Lower leg skin (tissue), 4 donors: Measurements from ENCODE around the gene MPV17. TPM values are rescaled to one million over a fixed set of nuclear protein-coding genes. Genes with fewer than 3 reads are reported as not detected.
"Not testable (repeated sequence)": the region's sequence is repeated elsewhere in the genome, so short reads cannot be mapped to it uniquely, and the experiment has no call there.

Experiments used
- DNase-seq, 2 donors: peaks; one replicate each; pipeline ENCODE4 v3.0.0-alpha.2; 2019; ENCODE audit warnings: low spot score in 2 of 2
- H3K4me3 ChIP-seq: fragments of 200-600 bp; sonication (generic); 2 replicates; pipeline ENCODE4 v1.5.1; 2017; ENCODE audit warnings: mild to moderate bottlenecking, low read depth; ENCODE audit not compliant: poor library complexity, severe bottlenecking
- CTCF ChIP-seq, 3 donors: fragments of 450-650 bp; IDR thresholded peaks; one replicate each; pipeline ENCODE4 v1.5.1; 2016; ENCODE audit warnings: antibody characterized with exemption in 3 of 3, mild to moderate bottlenecking in 3 of 3, moderate library complexity in 2 of 3
- POLR2A ChIP-seq, 2 donors: fragments of 450-650 bp; IDR thresholded peaks; one replicate each; pipeline ENCODE4 v1.6.1; 2016 to 2017; ENCODE audit warnings: antibody characterized with exemption in 2 of 2, mild to moderate bottlenecking in 1 of 2, moderate library complexity in 1 of 2
- WGBS, 2 donors: methylation state at CpG; one replicate each; pipeline ENCODE4 v1.1.5; 2018; 5-methylcytosine and 5-hydroxymethylcytosine counted together
- intact Hi-C: fragments of 100-400 bp; cut with DNase I; formaldehyde crosslinking; loops from one replicate; pipeline ENCODE4 v1.15.0; 2023; ENCODE audit warnings: low total_unique reads
- total RNA-seq, 4 donors: library from RNA; depleted of rRNA; stranded (reverse); fragments of >200 nt; gene quantifications; one replicate each; pipeline ENCODE4 v1.1.0, GENCODE V29; 2016

MPV17 gene
- total RNA-seq, 4 donors from 2014 or later = 27.2 to 44.8 (median 37.0) TPM

DNA sequence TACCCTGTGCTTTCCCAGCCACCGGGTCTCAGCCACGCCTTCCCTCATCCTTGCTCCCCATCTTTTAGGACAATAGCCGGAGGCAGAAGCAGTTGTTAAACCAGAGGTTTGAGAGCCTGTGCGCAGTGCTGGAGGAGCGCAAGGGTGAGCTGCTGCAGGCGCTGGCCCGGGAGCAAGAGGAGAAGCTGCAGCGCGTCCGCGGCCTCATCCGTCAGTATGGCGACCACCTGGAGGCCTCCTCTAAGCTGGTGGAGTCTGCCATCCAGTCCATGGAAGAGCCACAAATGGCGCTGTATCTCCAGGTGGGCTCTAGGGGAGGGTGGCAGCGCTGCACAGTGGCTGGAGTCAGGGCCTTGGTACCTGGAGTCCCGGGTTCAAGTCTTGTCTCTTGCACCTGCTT lies 17.4 kb downstream of the MPV17 start:
- WGBS, 2 donors = 85 to 90% methylated on average over 16 of the region's 16 CpGs
- TF ChIP-seq CTCF (IDR thresholded peaks at IDR 0.05) = no peak
- TF ChIP-seq POLR2A (IDR thresholded peaks at IDR 0.05) = no peak
- no peak overlapping the region for H3K4me3 ChIP-seq
- intact Hi-C loops = no loop called here
- DNase-seq = no peak

- intact Hi-C loops = no loop called here
- 85 to 88% methylated on average over 13 of the region's 13 CpGs for WGBS, 2 donors
- TF ChIP-seq POLR2A (IDR thresholded peaks at IDR 0.05) (no peak), CTCF (IDR thresholded peaks at IDR 0.05) (no peak)
- no peak overlapping the region for H3K4me3 ChIP-seq
- DNase-seq = no peak
Observed at GRCh38 chr2:27304488-27305240, 18.2 kb downstream of the MPV17 start.

GRCh38 chr2:27303093-27304025 lies 19.5 kb downstream of the MPV17 start:
- TF ChIP-seq CTCF (IDR thresholded peaks at IDR 0.05) (peak in 1 of 3 donors; percentile 51), POLR2A (IDR thresholded peaks at IDR 0.05) (no peak)
- no peak overlapping the region for H3K4me3 ChIP-seq

DNA sequence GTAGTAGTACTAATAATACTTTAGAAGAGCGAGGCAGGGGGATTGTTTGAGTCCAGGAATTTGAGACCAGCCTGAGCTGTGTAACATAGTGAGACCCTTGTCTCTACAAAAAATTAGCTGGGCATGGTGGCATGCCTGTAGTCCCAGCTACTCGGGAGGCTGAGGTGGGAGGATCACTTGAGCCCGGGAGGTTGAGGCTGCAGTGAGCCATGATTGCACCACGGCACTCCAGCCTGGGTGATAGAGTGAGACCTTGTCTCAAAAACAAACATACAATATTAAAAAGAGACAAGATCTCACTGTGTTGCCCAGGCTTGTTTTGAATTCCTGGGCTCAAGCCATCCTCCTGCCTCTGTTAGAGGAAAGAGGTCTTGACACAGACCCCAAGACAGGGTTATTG lies 22.3 kb downstream of the MPV17 start:
- WGBS, 2 donors = 83 to 93% methylated on average over 4 of the region's 4 CpGs
- DNase-seq, H3K4me3 ChIP-seq, intact Hi-C loops: not testable (repeated sequence)

More at GRCh38 chr2:27303093-27304025, 19.5 kb downstream of the MPV17 start:
- intact Hi-C loops = no loop called here
- DNase-seq = no peak
- WGBS, 2 donors = 19 to 22% methylated on average over 25 of the region's 25 CpGs

DNA sequence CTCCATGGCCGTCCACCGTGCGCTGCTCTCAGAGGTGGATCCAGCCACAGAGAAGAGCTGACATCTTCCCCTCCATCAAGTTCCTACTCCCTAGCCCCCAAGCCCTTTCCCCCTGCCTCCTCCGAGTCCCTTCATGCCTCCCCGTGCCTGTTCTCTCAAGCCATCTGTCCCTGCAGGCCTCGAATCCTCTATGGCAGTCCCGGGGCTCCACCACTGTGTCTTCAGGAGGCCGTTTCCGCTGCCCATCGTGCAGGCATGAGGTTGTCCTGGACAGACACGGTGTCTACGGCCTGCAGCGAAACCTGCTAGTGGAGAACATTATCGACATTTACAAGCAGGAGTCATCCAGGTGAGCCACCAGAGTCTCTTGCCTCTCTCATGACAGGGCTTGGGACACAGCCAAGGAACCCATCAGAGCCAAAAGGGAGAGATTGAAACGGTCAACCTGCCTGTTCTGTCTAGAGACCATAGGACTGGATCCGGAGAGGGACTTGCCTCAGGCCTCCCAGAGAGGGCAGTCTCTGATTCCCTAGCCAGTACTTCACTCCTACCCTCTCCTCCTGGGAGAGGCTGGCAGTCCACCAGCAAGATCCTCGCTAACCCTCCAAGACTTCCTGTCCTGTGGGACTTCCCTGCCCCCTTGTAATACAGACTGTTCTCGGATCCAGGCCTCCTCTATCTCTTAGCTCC lies 24.4 kb downstream of the MPV17 start:
- TF ChIP-seq CTCF (IDR thresholded peaks at IDR 0.05) (no peak), POLR2A (IDR thresholded peaks at IDR 0.05) (no peak)
- no peak overlapping the region for H3K4me3 ChIP-seq
- intact Hi-C loops = no loop called here
- DNase-seq = no peak
- 75 to 84% methylated on average over 18 of the region's 18 CpGs for WGBS, 2 donors

GRCh38 chr2:27297195-27297594 lies 25.7 kb downstream of the MPV17 start:
- 84 to 94% methylated on average over 3 of the region's 3 CpGs for WGBS, 2 donors
- TF ChIP-seq CTCF (IDR thresholded peaks at IDR 0.05) = no peak
- no peak for TF ChIP-seq POLR2A (IDR thresholded peaks at IDR 0.05)
- H3K4me3 ChIP-seq = no peak overlapping the region
- intact Hi-C loops = no loop called here
- no peak for DNase-seq
